NCI-H2029 treated with DMSO at 0.1 percent for 48 hours (cell line): ENCODE data around the gene GLI2.

ENCODE experiments used
- DNase-seq: peaks from one replicate; lab custom pipeline; 2025; lab: John Stamatoyannopoulos, UW

Gene GLI2

GRCh38 chr2:120770641-120771040 lies 35.0 kb downstream of the GLI2 start:
- no peak for DNase-seq

GRCh38 chr2:120771111-120771780 lies 35.6 kb downstream of the GLI2 start:
- DNase-seq = no peak

- DNase-seq = no peak
Measured at GRCh38 chr2:120771781-120772208, 36.1 kb downstream of the GLI2 start.

GRCh38 chr2:120772261-120772660 lies 36.6 kb downstream of the GLI2 start:
- DNase-seq = no peak

GRCh38 chr2:120773186-120773800 lies 37.6 kb downstream of the GLI2 start:
- DNase-seq = no peak

GRCh38 chr2:120774557-120775160 lies 39.0 kb downstream of the GLI2 start:
- DNase-seq = no peak

GRCh38 chr2:120775194-120775593 lies 39.5 kb downstream of the GLI2 start:
- DNase-seq = no peak

GRCh38 chr2:120775801-120776589 lies 40.3 kb downstream of the GLI2 start:
- DNase-seq = no peak

GRCh38 chr2:120776649-120777048 lies 41.0 kb downstream of the GLI2 start:
- no peak for DNase-seq

- DNase-seq = no peak
Measured at GRCh38 chr2:120777170-120777751, 41.6 kb downstream of the GLI2 start.

GRCh38 chr2:120777787-120778186 lies 42.1 kb downstream of the GLI2 start:
- no peak for DNase-seq

- no peak for DNase-seq
Measured at GRCh38 chr2:120778244-120778643, 42.6 kb downstream of the GLI2 start.

GRCh38 chr2:120779781-120780283 lies 44.2 kb downstream of the GLI2 start:
- DNase-seq = no peak

GRCh38 chr2:120780402-120780801 lies 44.7 kb downstream of the GLI2 start:
- DNase-seq = no peak

- peak; percentile 37 for DNase-seq
Measured at GRCh38 chr2:120783371-120783791, 47.7 kb downstream of the GLI2 start.

- no peak for DNase-seq
Measured at GRCh38 chr2:120783969-120784372, 48.3 kb downstream of the GLI2 start.
